HuH-7.5 (cell line): ENCODE measurements around the gene DIRAS1.

Experiments
- DNase-seq: peaks from one replicate; pipeline ENCODE4 v3.0.0; 2011; ENCODE audit warnings: low spot score

The DIRAS1 gene, protein sequence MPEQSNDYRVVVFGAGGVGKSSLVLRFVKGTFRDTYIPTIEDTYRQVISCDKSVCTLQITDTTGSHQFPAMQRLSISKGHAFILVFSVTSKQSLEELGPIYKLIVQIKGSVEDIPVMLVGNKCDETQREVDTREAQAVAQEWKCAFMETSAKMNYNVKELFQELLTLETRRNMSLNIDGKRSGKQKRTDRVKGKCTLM

DNA sequence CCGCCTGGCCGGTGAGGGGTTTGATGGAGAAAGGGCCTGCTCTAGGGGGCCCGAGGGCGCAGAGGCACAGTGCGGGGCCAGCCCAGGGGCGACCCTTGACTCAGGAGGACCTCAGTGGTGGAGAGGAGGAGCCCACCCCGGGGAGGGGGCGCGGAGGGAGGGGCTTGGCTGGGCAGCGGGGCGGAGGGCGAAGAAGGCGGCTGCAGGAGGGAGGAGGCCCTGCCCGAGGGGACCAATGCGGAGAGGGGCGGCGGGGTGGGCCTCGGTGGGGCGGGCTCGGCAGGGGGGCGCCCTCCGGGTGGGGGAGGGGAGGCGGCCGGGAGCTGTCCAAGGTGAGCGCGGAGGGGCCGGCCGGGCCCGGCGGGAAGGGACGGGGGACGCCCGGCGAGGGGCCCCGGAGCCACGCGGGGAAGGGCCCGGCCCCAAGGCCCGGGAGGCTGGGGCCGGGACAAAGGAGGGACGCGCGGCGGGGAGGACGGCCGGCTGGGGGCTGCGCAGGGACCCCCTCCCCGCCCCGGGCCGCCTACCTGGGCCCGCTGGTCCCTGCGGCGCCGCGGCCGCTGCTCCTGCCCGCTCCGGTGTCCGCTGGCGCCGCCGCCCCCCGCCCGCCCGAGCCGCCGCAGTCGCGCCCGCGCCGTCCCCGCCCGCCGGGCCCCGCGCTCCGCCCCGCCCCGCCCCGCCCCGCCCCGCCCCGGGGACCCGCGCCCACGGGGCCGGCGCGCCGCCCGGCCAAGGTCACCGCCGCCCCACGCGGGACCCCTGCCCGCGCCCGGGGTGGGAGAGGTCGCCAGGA, at the start of gene DIRAS1:
TSS of gene DIRAS1 (minus strand) at position 596 of the 793 bp plus-strand sequence. CDS start 3,566 bp downstream, outside the sequence.
- DNase-seq = no peak

DNA sequence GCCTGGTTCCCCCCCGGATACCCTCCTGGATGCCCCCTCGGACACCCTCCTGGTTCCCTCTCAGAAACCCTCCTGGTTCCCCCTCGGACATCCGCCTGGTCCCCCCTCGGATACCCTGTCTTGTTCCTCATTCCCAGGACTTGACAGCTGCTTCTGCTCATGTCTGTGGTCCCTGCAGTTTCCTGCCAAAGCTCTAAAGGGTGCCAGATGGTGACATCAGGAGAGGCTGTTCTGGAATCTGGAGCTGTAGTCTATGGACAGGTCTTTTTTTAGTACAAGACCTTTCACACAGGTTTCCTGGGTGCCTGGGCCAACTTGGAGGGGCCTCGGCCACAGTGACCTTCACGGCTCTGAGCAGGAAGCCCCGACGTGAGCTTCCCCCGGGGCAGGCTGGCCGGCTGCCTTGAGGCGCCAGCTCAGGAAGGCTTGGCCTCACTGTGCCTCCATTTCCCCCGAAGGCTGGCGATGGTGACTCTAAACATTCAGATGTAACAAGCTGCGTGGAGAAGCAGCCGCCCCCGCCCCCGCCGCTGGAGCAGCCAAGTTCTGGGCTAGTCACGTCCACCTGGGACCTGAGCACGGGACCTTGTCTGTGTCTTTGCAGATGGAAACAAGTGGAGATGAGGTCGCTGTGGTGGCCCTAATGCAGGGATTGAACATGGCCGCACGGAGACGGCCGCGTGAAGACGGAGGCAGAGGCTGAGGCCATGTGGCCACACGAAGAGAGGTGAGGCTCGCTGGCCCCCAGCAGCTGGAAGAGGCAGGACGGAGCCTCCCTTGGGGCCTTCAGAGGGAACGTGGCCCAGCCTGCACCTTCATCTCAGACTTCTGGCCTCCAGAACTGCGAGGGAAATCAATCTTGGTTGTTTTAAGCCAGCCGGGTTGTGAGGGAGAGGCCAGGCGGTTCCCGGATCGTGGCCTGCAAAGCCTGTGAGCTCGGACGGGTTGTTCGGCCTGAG, 49.2 kb upstream of the DIRAS1 start:
- DNase-seq = no peak

GRCh38 chr19:2769218-2769617, 48.0 kb upstream of the DIRAS1 start:
- DNase-seq = no peak

- no peak for DNase-seq
These were observed 47.4 kb upstream of the DIRAS1 start for GRCh38 chr19:2768365-2769132.

DNA sequence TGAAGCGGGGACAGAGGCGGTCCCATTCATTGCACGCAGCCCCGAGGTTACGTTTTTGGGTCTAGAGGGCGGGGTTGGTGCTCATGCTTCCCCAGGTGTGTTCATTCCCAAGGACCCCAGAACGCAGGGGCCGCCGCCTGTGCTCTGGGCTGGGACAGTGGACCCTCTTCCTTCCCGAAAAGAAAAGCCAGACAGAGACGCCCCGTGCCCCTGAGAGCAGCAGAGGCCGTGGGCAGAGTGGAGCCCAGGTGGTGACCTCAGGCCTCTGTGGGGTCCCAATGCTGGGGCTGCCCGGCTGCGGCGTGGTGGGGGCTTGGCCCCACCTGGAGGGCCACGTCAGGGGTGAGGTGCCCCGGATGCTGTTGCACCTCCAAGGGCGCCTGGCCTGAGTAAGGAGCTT, 46.5 kb upstream of the DIRAS1 start:
- no peak for DNase-seq

DNA sequence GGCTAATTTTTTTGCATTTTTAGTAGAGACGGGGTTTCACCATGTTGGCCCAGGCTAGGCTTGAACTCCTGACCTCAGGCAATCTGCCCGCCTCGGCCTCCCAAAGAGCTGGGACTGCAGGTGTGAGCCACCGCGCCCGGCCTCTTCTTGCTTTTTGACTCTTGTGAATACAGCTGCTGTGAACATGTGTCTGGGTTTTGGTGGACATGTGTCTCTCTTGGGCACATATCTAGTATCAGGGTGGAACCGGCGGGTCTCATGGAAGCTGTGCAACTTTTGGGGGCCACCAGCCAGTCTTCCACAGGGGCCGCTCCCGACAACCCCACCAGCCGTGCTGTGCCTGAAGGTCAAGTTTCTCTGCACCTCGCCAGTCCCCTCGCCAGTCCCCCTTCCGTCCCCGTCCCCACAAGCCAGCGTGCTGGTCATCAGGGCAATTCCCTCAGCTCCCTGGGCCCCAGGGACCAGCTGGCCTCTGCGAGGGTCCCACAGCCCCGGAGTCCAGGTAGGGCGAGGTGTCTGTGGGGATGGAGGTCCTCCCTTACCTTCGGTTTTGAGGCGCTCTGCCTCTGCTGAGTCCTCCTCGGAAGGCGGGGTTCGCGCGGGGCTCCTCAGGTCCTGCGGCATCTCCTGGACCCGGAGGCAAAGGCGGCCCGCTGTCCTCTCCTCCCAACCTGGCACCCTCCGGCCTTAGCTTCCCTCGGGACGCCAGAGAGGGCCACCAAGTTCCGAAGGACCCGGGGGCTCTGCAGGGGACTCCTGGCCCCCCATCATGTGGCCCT, 45.6 kb upstream of the DIRAS1 start:
- DNase-seq = no peak

DNA sequence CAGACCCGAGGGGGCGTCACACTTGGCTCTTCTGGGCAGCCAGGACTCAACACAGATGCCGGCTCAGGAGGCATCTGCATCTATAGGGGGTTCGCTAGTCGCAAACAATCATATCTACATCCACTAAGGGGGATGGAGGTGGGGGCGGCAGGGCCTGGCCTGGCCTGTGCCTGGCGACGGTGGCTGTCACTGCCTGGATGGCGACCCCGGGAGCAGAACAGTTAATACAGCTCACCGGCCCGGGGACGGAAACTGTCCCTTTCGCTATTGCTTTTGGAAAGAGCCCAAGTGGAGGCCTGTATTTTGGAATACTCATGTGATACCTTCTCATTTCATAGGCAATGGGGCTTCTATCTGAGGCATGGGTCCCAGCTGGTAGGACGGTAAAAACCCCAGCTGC, 44.2 kb upstream of the DIRAS1 start:
- no peak for DNase-seq

DNA sequence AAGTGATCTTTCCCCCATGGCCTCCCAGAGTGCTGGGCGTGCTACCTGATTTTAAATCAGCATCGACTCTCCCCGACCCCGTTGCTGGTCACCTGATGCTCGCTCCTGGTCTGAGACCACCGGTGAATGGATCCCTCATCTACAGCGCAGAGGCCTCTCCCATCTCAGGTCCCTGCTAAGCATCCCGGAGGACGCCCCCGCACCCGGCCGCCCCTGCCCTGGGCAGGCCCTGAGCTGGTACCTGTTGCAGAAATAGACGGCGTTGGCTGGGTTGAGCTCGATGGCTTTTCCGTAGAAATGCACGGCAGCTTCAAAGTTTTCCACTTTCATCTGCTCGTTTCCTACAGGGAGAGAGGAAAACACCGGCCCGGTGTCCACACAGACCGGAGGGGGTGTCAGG, 43.8 kb upstream of the DIRAS1 start:
- no peak for DNase-seq

GRCh38 chr19:2763687-2764086, 42.5 kb upstream of the DIRAS1 start:
- DNase-seq = no peak

- DNase-seq = no peak
These were observed 41.8 kb upstream of the DIRAS1 start for GRCh38 chr19:2762783-2763496.

DNA sequence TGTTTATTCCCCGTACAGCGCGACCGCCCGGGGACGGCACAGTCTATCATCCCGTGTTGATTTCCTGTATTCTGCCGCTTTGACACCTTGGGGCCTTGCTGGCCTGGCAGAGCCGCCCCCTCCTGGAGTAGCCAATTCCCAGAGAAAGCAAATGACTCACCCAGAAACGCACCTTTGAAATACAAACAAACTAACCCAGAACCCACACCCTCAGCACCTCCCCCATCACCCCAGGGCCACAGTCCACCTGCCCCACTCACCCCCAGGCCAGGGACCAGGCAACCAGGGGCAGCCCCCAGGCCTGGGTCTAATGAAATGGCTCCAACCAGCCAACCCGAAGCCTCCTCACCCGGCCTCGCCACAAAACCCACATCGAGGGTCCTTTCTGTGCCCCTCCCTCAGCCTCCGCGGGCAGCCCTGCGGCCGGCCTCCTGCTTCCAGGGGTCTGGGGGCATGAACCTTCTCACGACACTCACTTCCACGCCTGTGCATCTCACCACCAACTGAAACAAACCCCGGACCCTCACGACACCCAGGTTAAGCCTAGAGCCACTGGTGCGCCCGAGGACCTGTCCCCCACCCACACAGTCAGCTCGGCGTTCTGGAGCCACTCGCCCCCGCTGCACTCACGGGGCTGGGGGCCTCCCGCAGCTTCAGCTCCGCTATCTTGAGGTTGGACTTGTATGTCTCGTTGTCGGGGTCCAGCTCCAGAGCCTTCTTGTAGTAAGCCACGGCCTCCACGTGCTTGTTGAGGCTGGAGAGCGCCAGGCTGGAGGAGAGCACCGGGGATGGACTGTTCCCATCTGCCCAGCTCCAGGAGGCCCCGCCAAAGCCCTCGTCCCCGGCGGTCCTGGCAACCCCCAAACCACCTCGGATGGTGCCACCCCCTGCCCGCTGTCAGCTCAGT, 41.0 kb upstream of the DIRAS1 start:
- no peak for DNase-seq

DNA sequence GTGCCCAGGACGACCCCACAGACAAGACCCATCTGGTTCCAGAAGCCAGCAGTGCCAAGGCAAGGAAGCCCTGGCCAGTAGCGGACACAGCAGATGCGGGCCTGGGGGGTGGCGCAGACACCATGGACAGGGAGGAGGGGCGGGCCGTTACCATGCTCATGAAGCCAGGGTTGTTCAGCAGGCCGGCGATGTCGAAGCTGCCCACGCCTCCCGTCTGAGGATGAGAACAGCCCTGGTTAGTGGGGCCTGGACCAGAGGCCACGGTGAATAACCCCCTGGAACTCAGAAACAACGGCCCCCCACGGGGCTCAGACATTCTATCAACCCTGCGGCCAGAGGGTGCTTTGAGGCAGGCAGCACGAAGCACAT, 40.1 kb upstream of the DIRAS1 start:
- no peak for DNase-seq

- DNase-seq = no peak
These were observed 38.8 kb upstream of the DIRAS1 start for GRCh38 chr19:2759965-2760364.

- DNase-seq = no peak
These were observed 38.2 kb upstream of the DIRAS1 start for GRCh38 chr19:2759362-2759761.

DNA sequence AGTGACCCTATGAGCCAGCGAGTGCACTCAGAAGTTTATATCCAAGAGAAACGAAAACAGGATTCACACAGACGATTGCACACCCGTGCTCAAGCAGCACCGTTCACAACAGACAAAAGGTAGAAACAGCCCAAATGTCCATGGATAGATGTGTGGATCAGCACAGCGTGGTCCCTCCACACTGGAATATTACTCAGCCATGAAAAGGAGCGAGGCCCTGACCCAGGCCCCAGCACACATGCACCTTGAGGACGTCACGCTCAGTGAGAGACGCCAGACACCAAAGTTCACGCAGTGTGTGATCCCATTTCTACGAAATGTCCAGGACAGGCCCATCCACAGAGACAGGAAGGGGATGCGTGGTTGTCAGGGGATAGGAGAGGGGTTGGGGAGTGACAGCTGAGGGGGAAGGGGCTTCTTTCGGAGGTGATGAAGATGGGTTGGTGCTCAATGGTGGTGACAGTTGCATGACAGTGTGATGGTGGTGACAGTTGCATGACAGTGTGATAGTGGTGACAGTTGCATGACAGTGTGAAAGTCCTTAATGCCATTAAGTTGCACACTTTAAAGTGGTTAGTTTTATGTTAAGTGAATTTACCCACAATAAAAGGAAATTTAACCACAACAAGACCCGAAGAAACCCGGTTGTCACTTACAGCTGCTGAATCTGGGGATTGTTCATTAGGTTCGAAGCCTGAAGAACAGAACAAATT, 37.6 kb upstream of the DIRAS1 start:
- no peak for DNase-seq

GRCh38 chr19:2756921-2757881, 36.0 kb upstream of the DIRAS1 start:
- DNase-seq = no peak

GRCh38 chr19:2756477-2756876, 35.3 kb upstream of the DIRAS1 start:
- no peak for DNase-seq

DNA sequence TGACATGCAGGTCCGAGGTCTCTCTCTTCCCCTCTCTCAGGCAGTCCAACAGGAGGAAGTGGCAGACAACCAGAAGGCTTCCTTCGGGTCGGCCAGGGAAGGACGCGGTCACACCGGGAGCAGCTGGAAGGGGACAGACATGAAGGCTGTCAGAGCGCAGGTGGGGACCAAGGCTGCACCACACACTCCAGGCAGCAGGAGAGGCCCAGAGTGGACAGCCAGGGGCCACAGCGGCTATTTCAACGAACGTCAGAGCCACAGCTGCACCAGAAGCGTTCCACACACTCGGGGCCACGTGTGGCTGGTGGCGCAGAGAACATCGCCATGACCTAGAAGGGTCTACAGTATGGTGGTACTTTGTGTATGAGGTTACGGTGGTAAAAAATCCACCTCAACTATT, 34.6 kb upstream of the DIRAS1 start:
- no peak for DNase-seq
